Spleen (tissue), 7 donors: Measurements from ENCODE around the gene REEP3.

ENCODE experiments used
- CTCF ChIP-seq, 11 experiments: fragments of 200-600 bp in 7 of 11; fragments of 450-650 bp in 4 of 11; sonication (generic) in 4 of 11; IDR thresholded peaks in 8 of 11; conservative IDR thresholded peaks in 3 of 11; 1 replicate in 7 of 11; 2 replicates in 4 of 11; pipeline versions ENCODE4 v1.4.0 to v1.8.0; 2016 to 2021; ENCODE audit warnings: antibody characterized with exemption in 11 of 11, inconsistent platforms in 4 of 11, mild to moderate bottlenecking in 1 of 11
- POLR2AphosphoS5 ChIP-seq, 3 donors: sonication (generic); formaldehyde crosslinking; IDR thresholded peaks; one replicate each; pipeline ENCODE4 v1.5.1; 2017; ENCODE audit warnings: antibody characterized with exemption in 3 of 3
- donor health status: DM: no; HTN: no; CAD: no; lungs with moderate emphysema.
- donor health status: DM: no; HTN: no; CAD: no.
- donor health status: DM: no; HTN: no; CAD: no.

DNA sequence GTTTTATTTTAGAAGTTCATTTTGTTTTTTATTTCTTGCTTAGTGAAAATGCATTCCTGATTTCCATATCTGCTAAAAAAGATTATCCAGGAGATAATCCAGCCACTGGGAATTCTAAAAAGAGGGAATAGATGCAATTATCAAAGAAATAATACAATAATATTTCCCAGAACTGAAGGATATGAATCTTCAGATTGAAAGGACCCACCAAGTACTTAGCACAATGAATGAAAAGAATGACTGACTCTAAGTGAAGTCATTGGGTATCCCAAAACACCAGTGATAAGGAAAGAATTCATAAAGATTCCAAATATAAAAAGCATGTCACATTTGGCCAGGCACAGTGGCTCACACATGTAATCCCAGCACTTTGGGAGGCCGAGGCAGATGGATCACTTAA lies 79.3 kb downstream of the REEP3 start:
- no peak for TF ChIP-seq POLR2AphosphoS5 (IDR thresholded peaks at IDR 0.05)
- no peak for TF ChIP-seq CTCF (IDR thresholded peaks at IDR 0.05 in 8 of 11, conservative IDR thresholded peaks at IDR 0.05 in 3 of 11)
